Neural cell (in vitro differentiated cells): ENCODE measurements around the gene SYCN. TPM values are rescaled to one million over a fixed set of nuclear protein-coding genes. Genes with fewer than 3 reads are reported as not detected.

ENCODE experiments used
- H2AFZ ChIP-seq: fragments of 200-600, 300-800 bp; sonication (generic), shearing (Covaris generic); 2 replicates; pipeline ENCODE4 v1.6.0; 2014; ENCODE audit warnings: low read depth, mild to moderate bottlenecking, antibody characterized with exemption, low read length, moderate library complexity
- H3F3A ChIP-seq: fragments of 200-600 bp; shearing (Covaris generic); 2 replicates; pipeline ENCODE4 v1.6.1; 2016; ENCODE audit warnings: mild to moderate bottlenecking, moderate library complexity, mixed read lengths, antibody characterized with exemption, low read length; ENCODE audit not compliant: insufficient read depth, poor library complexity, severe bottlenecking
- H3K27ac ChIP-seq: fragments of 200-600, 300-800 bp; sonication (generic), shearing (Covaris generic); 2 replicates; pipeline ENCODE4 v1.5.1; 2014; ENCODE audit warnings: mild to moderate bottlenecking, low read length, moderate library complexity
- H3K27me3 ChIP-seq: fragments of 300-800, 200-600 bp; sonication (generic), shearing (Covaris generic); 2 replicates; pipeline ENCODE4 v1.6.0; 2014; ENCODE audit warnings: mild to moderate bottlenecking, low read depth, low read length, moderate library complexity; ENCODE audit not compliant: insufficient read depth
- H3K36me3 ChIP-seq: fragments of 300-800, 200-600 bp; sonication (generic), shearing (Covaris generic); 2 replicates; pipeline ENCODE4 v1.5.1; 2014; ENCODE audit warnings: mild to moderate bottlenecking, antibody characterized with exemption, low read length, moderate library complexity; ENCODE audit not compliant: insufficient read depth
- H3K4me2 ChIP-seq: fragments of 300-800, 200-600 bp; sonication (generic), shearing (Covaris generic); 2 replicates; pipeline ENCODE4 v1.6.0; 2014; ENCODE audit warnings: mild to moderate bottlenecking, low read length
- H3K4me3 ChIP-seq: fragments of 300-800, 200-600 bp; sonication (generic), shearing (Covaris generic); 2 replicates; pipeline ENCODE4 v1.5.1; 2014; ENCODE audit warnings: mild to moderate bottlenecking, low read length, moderate library complexity
- H3K79me2 ChIP-seq: fragments of 200-600 bp; shearing (Covaris generic); replicated peaks from 2 replicates; pipeline ENCODE4 v1.6.0; 2014; ENCODE audit warnings: mild to moderate bottlenecking, low read length, moderate library complexity; ENCODE audit not compliant: insufficient read depth
- H3K9ac ChIP-seq: fragments of 300-800, 200-600 bp; sonication (generic), shearing (Covaris generic); 2 replicates; pipeline ENCODE4 v1.6.1; 2016; ENCODE audit warnings: mild to moderate bottlenecking, low read length, mixed read lengths
- H3K9me2 ChIP-seq: fragments of 200-600 bp; shearing (Covaris generic); 2 replicates; pipeline ENCODE4 v1.6.1; 2016; ENCODE audit warnings: mild to moderate bottlenecking, low read length, mixed read lengths; ENCODE audit not compliant: insufficient read depth
- H3K9me3 ChIP-seq: fragments of 200-600, 300-800 bp; sonication (generic), shearing (Covaris generic); 2 replicates; pipeline ENCODE4 v1.6.1; 2016; ENCODE audit warnings: mild to moderate bottlenecking, mixed run types, low read length, moderate library complexity, mixed read lengths
- H4K20me1 ChIP-seq: fragments of 200-600 bp; shearing (Covaris generic); 2 replicates; pipeline ENCODE4 v1.6.1; 2016; ENCODE audit warnings: mild to moderate bottlenecking, mixed run types; ENCODE audit not compliant: insufficient read depth
- CTCF ChIP-seq: fragments of 450-650 bp; IDR thresholded peaks from 2 replicates; pipeline ENCODE4 v1.5.1; 2014; ENCODE audit warnings: antibody characterized with exemption, mild to moderate bottlenecking, moderate library complexity; ENCODE audit not compliant: poor library complexity, severe bottlenecking
- EP300 ChIP-seq: fragments of 450-650 bp; conservative IDR thresholded peaks from 2 replicates; pipeline ENCODE4 v1.6.1; 2014; ENCODE audit warnings: antibody characterized with exemption, mild to moderate bottlenecking, moderate library complexity; ENCODE audit not compliant: poor library complexity, severe bottlenecking
- EZH2 ChIP-seq: fragments of 200-600, 300-800 bp; shearing (Covaris generic), sonication (generic); IDR thresholded peaks from 2 replicates; pipeline ENCODE4 v1.6.1; 2014; ENCODE audit warnings: antibody characterized with exemption, low read length, borderline replicate concordance, mild to moderate bottlenecking; ENCODE audit not compliant: insufficient read depth, poor library complexity, severe bottlenecking
- MXI1 ChIP-seq: fragments of 450-650 bp; conservative IDR thresholded peaks from 2 replicates; pipeline ENCODE4 v1.6.1; 2014; ENCODE audit warnings: antibody characterized with exemption, mild to moderate bottlenecking; ENCODE audit not compliant: poor library complexity, severe bottlenecking
- POLR2AphosphoS5 ChIP-seq: IDR thresholded peaks from 2 replicates; pipeline ENCODE4 v1.6.1; 2012
- RAD21 ChIP-seq: fragments of 450-650 bp; conservative IDR thresholded peaks from 2 replicates; pipeline ENCODE4 v1.6.1; 2014; ENCODE audit warnings: antibody characterized with exemption, mild to moderate bottlenecking, moderate library complexity
- REST ChIP-seq: IDR thresholded peaks from 2 replicates; pipeline ENCODE4 v1.6.1; 2012; ENCODE audit warnings: borderline replicate concordance
- SMC3 ChIP-seq: fragments of 450-650 bp; conservative IDR thresholded peaks from 2 replicates; pipeline ENCODE4 v1.6.1; 2014; ENCODE audit warnings: antibody characterized with exemption, mild to moderate bottlenecking, moderate library complexity; ENCODE audit not compliant: poor library complexity
- TAF1 ChIP-seq: IDR thresholded peaks from 2 replicates; pipeline ENCODE4 v1.6.1; 2012; ENCODE audit warnings: low read depth
- polyA plus RNA-seq: library from polyadenylated mRNA; depleted of rRNA; stranded (reverse); fragments of >200 nt; gene quantifications from 2 replicates; pipeline ENCODE4 v1.2.3, GENCODE V29; 2014

SYCN gene
- polyA plus RNA-seq, 1 donor from 2014 or later, result not detected

- no peak overlapping the region for H2AFZ ChIP-seq
- H3K27me3 ChIP-seq, result no peaks in the 10 kb centered on the region
- no peak overlapping the region for H3K27ac ChIP-seq
- no peaks in the 10 kb centered on the region for H3K9me2 ChIP-seq
- H3K9ac ChIP-seq, result no peak overlapping the region
- no peaks in the 10 kb centered on the region for H3F3A ChIP-seq
- TF ChIP-seq REST, result no peak
- no peak for TF ChIP-seq CTCF
- TF ChIP-seq TAF1, result no peak
- TF ChIP-seq POLR2AphosphoS5, result no peak
- no peak for TF ChIP-seq RAD21
- TF ChIP-seq MXI1, result no peak
- TF ChIP-seq EP300, result no peak
- no peak for TF ChIP-seq EZH2
- no peak for TF ChIP-seq SMC3
- H3K9me3 ChIP-seq, result no peaks in the 10 kb centered on the region
- no peak overlapping the region for H3K4me3 ChIP-seq
- no peaks in the 10 kb centered on the region for H4K20me1 ChIP-seq
- H3K4me2 ChIP-seq, result no peak overlapping the region
- no peaks in the 10 kb centered on the region for H3K36me3 ChIP-seq
- H3K79me2 ChIP-seq, result no peaks in the 10 kb centered on the region
Observed at GRCh38 chr19:39162441-39163043, 41.5 kb downstream of the SYCN start.

GRCh38 chr19:39160889-39161672 is 43.0 kb downstream of the SYCN start:
- no peak overlapping the region for H3K27ac ChIP-seq
- no peak overlapping the region for H3K9ac ChIP-seq
- no peak for TF ChIP-seq REST
- no peak for TF ChIP-seq EZH2
- TF ChIP-seq SMC3, result no peak
- no peak for TF ChIP-seq MXI1
- no peak for TF ChIP-seq POLR2AphosphoS5
- no peak for TF ChIP-seq CTCF
- TF ChIP-seq TAF1, result no peak
- no peak for TF ChIP-seq EP300
- no peak for TF ChIP-seq RAD21
- no peaks in the 10 kb centered on the region for H4K20me1 ChIP-seq
- no peaks in the 10 kb centered on the region for H3K79me2 ChIP-seq
- no peaks in the 10 kb centered on the region for H3K9me3 ChIP-seq
- H3F3A ChIP-seq, result no peaks in the 10 kb centered on the region
- H3K9me2 ChIP-seq, result no peaks in the 10 kb centered on the region
- no peaks in the 10 kb centered on the region for H3K27me3 ChIP-seq
- H3K4me3 ChIP-seq, result no peak overlapping the region
- H3K36me3 ChIP-seq, result no peaks in the 10 kb centered on the region
- H3K4me2 ChIP-seq, result no peak overlapping the region
- H2AFZ ChIP-seq, result no peak overlapping the region
